Breast epithelium (tissue), 4 donors: ENCODE measurements around the gene AP1S3. TPM values are rescaled to one million over a fixed set of nuclear protein-coding genes. Genes with fewer than 3 reads are reported as not detected.
A peak's percentile ranks its signal among the peaks of the same experiment; 100 is the strongest.
"Not testable (repeated sequence)": the region's sequence is repeated elsewhere in the genome, so short reads cannot be mapped to it uniquely, and the experiment has no call there.

Experiments used
- DNase-seq, 2 donors: peaks; one replicate each; pipeline ENCODE4 v3.0.0-alpha.2; 2019; ENCODE audit warnings: low spot score in 2 of 2
- H3K27ac ChIP-seq, 2 donors: fragments of 200-600 bp; sonication (generic) in 1 of 2; one replicate each; pipeline ENCODE4 v1.5.1; 2016 to 2019; ENCODE audit warnings: mild to moderate bottlenecking in 1 of 2
- H3K27me3 ChIP-seq, 2 donors: fragments of 200-600 bp; sonication (generic) in 1 of 2; one replicate each; pipeline versions ENCODE4 v1.5.1 to v1.6.0; 2017 to 2019; ENCODE audit warnings: control low read depth in 1 of 2, mild to moderate bottlenecking in 1 of 2
- H3K36me3 ChIP-seq: fragments of 200-600 bp; one replicate; pipeline ENCODE4 v1.5.1; 2019
- H3K4me1 ChIP-seq, 2 donors: fragments of 200-600 bp; sonication (generic); one replicate each; pipeline ENCODE4 v1.5.1; 2016 to 2019; ENCODE audit warnings: control low read depth in 1 of 2
- H3K4me3 ChIP-seq, 3 donors: fragments of 200-600 bp; sonication (generic); 1 replicate in 2 of 3; 2 replicates in 1 of 3; pipeline ENCODE4 v1.5.1; 2016 to 2019; ENCODE audit warnings: mild to moderate bottlenecking in 3 of 3, moderate library complexity in 2 of 3
- H3K9me3 ChIP-seq, 2 donors: fragments of 200-600 bp; sonication (generic) in 1 of 2; one replicate each; pipeline ENCODE4 v1.5.1; 2016 to 2019; ENCODE audit warnings: control low read depth in 1 of 2
- CTCF ChIP-seq, 3 donors: fragments of 450-650 bp; IDR thresholded peaks; one replicate each; pipeline ENCODE4 v1.5.1; 2016 to 2017; ENCODE audit warnings: antibody characterized with exemption in 3 of 3, mild to moderate bottlenecking in 3 of 3, moderate library complexity in 3 of 3
- POLR2A ChIP-seq: fragments of 450-650 bp; IDR thresholded peaks from one replicate; pipeline ENCODE4 v1.6.1; 2016; ENCODE audit warnings: antibody characterized with exemption, mild to moderate bottlenecking, moderate library complexity
- POLR2AphosphoS5 ChIP-seq, 3 donors: sonication (generic); formaldehyde crosslinking; IDR thresholded peaks; one replicate each; pipeline ENCODE4 v1.6.1; 2017; ENCODE audit warnings: antibody characterized with exemption in 3 of 3
- intact Hi-C: fragments of 100-400 bp; cut with DNase I; formaldehyde crosslinking; loops from one replicate; pipeline ENCODE4 v1.15.1; 2023; ENCODE audit warnings: low total_unique reads
- total RNA-seq, 3 donors: library from RNA; depleted of rRNA; stranded (reverse); fragments of >200 nt; gene quantifications; one replicate each; pipeline ENCODE4 v1.1.0, GENCODE V29; 2016

AP1S3 gene
- total RNA-seq, 3 donors from 2014 or later, result 2.1 to 9.5 (median 4.7) TPM

- intact Hi-C loops, result no loop called here
- no peak overlapping the region for H3K27ac ChIP-seq
- no peaks in the 10 kb centered on the region for H3K4me1 ChIP-seq
- H3K27me3 ChIP-seq, result no peaks in the 10 kb centered on the region
- no peaks in the 10 kb centered on the region for H3K36me3 ChIP-seq
- no peak for TF ChIP-seq POLR2A
- TF ChIP-seq POLR2AphosphoS5 (IDR thresholded peaks at IDR 0.05), result no peak
- no peak for TF ChIP-seq CTCF (IDR thresholded peaks at IDR 0.05)
- H3K9me3 ChIP-seq, result no peaks in the 10 kb centered on the region
- DNase-seq, result no peak
- H3K4me3 ChIP-seq, result no peak overlapping the region
Measured at GRCh38 chr2:223880796-223881195, 43.4 kb upstream of the AP1S3 start.

GRCh38 chr2:223877721-223878410 is 40.5 kb upstream of the AP1S3 start:
- Histone ChIP-seq H3K9me3 (no peaks in the 10 kb centered on the region), H3K27ac (peak overlapping the region in 1 of 2 donors; percentile 46), H3K4me1 (no peaks in the 10 kb centered on the region), H3K4me3 (no peak overlapping the region), H3K27me3 (no peaks in the 10 kb centered on the region), H3K36me3 (no peaks in the 10 kb centered on the region)
- intact Hi-C loops, result no loop called here
- TF ChIP-seq CTCF (IDR thresholded peaks at IDR 0.05) (no peak), POLR2A (no peak), POLR2AphosphoS5 (IDR thresholded peaks at IDR 0.05) (no peak)
- DNase-seq, result no peak

GRCh38 chr2:223873672-223874071 is 36.3 kb upstream of the AP1S3 start:
- H3K27ac ChIP-seq, result no peak overlapping the region
- no peaks in the 10 kb centered on the region for H3K27me3 ChIP-seq
- no peaks in the 10 kb centered on the region for H3K9me3 ChIP-seq
- H3K36me3 ChIP-seq, result no peaks in the 10 kb centered on the region
- intact Hi-C loops, result no loop called here
- no peak for TF ChIP-seq CTCF (IDR thresholded peaks at IDR 0.05)
- TF ChIP-seq POLR2AphosphoS5 (IDR thresholded peaks at IDR 0.05), result no peak
- no peak for TF ChIP-seq POLR2A
- no peaks in the 10 kb centered on the region for H3K4me1 ChIP-seq
- DNase-seq, result no peak
- H3K4me3 ChIP-seq, result no peak overlapping the region

- H3K36me3 ChIP-seq, H3K4me3 ChIP-seq, intact Hi-C loops: not testable (repeated sequence)
Measured at GRCh38 chr2:223872772-223873171, 35.4 kb upstream of the AP1S3 start.

GRCh38 chr2:223871661-223872060 is 34.3 kb upstream of the AP1S3 start:
- DNase-seq, intact Hi-C loops, H3K36me3 ChIP-seq, H3K9me3 ChIP-seq, H3K27me3 ChIP-seq, H3K4me1 ChIP-seq, H3K27ac ChIP-seq, H3K4me3 ChIP-seq: not testable (repeated sequence)

More at GRCh38 chr2:223872772-223873171, 35.4 kb upstream of the AP1S3 start:
- H3K27ac ChIP-seq, H3K27me3 ChIP-seq, DNase-seq, H3K4me1 ChIP-seq, H3K9me3 ChIP-seq: not testable (repeated sequence)

- no peak overlapping the region for H3K4me3 ChIP-seq
- H3K4me1 ChIP-seq, result no peaks in the 10 kb centered on the region
- no peak overlapping the region for H3K27ac ChIP-seq
- no peaks in the 10 kb centered on the region for H3K9me3 ChIP-seq
- no peaks in the 10 kb centered on the region for H3K36me3 ChIP-seq
- H3K27me3 ChIP-seq, result no peaks in the 10 kb centered on the region
- intact Hi-C loops, result no loop called here
- no peak for DNase-seq
- TF ChIP-seq POLR2A (no peak), CTCF (IDR thresholded peaks at IDR 0.05) (no peak), POLR2AphosphoS5 (IDR thresholded peaks at IDR 0.05) (no peak)
Measured at GRCh38 chr2:223870840-223871611, 33.6 kb upstream of the AP1S3 start.
